ENCODE results near the gene RNASE9. TPM values are rescaled to one million over a fixed set of nuclear protein-coding genes. Genes with fewer than 3 reads are reported as not detected.

The RNASE9 gene
- total and polyA plus RNA-seq, 7 donors = not detected

DNA sequence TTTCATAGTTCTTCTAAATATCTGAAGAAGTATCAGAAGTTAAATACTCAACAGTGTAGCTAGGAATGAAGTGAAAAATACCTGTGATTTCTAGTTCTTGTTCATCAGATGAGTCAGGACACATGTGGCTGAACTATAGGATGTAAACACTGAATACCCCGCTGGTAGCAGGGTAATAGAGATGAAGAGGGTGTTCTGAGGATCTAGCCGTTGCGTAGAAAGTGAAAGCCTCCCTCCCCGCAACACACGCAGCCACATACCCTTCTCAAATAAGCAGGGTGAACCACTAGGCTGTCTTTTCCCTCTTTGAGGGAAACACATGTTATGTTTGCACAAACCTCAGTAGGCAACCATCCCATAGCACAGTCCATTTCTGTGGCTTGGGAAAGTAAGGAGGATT lies 46.8 kb upstream of the RNASE9 start:
- no peaks in the 10 kb centered on the region for H3K36me3 ChIP-seq
- 76 to 79% methylated on average over 5 of the region's 5 CpGs for WGBS, 2 donors
- TF ChIP-seq POLR2A (IDR thresholded peaks at IDR 0.05) (no peak), EP300 (IDR thresholded peaks at IDR 0.05) (no peak), POLR2AphosphoS5 (IDR thresholded peaks at IDR 0.05) (no peak)
- TF ChIP-seq, protein P1, sequence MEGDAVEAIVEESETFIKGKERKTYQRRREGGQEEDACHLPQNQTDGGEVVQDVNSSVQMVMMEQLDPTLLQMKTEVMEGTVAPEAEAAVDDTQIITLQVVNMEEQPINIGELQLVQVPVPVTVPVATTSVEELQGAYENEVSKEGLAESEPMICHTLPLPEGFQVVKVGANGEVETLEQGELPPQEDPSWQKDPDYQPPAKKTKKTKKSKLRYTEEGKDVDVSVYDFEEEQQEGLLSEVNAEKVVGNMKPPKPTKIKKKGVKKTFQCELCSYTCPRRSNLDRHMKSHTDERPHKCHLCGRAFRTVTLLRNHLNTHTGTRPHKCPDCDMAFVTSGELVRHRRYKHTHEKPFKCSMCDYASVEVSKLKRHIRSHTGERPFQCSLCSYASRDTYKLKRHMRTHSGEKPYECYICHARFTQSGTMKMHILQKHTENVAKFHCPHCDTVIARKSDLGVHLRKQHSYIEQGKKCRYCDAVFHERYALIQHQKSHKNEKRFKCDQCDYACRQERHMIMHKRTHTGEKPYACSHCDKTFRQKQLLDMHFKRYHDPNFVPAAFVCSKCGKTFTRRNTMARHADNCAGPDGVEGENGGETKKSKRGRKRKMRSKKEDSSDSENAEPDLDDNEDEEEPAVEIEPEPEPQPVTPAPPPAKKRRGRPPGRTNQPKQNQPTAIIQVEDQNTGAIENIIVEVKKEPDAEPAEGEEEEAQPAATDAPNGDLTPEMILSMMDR (IDR thresholded peaks at IDR 0.05) = no peak
- no peaks in the 10 kb centered on the region for H3K27me3 ChIP-seq
- H3K4me1 ChIP-seq = peaks cover 0 to 11% (median 4%) of the 10 kb centered on the region in 4 donors
- intact Hi-C loops (cut with DNase I) = loop anchor here (2.0 kb wide), 2 partner anchors 77 to 195 kb away; partner anchors contain the start of gene TEP1
- no peak overlapping the region for H3K27ac ChIP-seq
- no peak for DNase-seq
- H3K4me3 ChIP-seq = no peak overlapping the region
- no peaks in the 10 kb centered on the region for H3K9me3 ChIP-seq

DNA sequence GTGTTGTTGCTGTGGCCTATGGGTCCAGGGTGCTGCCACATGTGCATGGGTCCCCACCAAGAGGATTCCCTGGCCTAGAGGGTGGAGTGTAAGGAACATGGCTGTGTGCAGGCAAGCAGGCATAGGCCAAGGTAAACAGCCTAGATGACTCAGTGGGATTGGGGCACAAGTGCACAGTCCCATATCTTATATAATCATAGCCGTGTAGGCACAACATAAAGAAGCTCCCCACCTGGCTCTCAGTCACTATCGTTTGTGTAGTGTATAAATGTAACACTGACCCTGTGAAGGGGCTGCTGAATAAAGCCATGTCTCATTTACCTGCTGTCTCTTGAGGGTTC lies 46.0 kb upstream of the RNASE9 start:
- Histone ChIP-seq H3K27me3 (no peaks in the 10 kb centered on the region), H3K9me3 (no peaks in the 10 kb centered on the region), H3K4me3 (no peak overlapping the region), H3K27ac (no peak overlapping the region), H3K36me3 (no peaks in the 10 kb centered on the region), H3K4me1 (peaks cover 0 to 11% (median 4%) of the 10 kb centered on the region in 4 donors)
- WGBS, 2 donors = 22 to 73% methylated on average over 2 of the region's 2 CpGs
- TF ChIP-seq POLR2AphosphoS5 (IDR thresholded peaks at IDR 0.05) (no peak), POLR2A (IDR thresholded peaks at IDR 0.05) (no peak), EP300 (IDR thresholded peaks at IDR 0.05) (no peak)
- TF ChIP-seq, protein P1 (IDR thresholded peaks at IDR 0.05) = no peak
- DNase-seq = no peak
- intact Hi-C loops (cut with DNase I) = no loop called here

DNA sequence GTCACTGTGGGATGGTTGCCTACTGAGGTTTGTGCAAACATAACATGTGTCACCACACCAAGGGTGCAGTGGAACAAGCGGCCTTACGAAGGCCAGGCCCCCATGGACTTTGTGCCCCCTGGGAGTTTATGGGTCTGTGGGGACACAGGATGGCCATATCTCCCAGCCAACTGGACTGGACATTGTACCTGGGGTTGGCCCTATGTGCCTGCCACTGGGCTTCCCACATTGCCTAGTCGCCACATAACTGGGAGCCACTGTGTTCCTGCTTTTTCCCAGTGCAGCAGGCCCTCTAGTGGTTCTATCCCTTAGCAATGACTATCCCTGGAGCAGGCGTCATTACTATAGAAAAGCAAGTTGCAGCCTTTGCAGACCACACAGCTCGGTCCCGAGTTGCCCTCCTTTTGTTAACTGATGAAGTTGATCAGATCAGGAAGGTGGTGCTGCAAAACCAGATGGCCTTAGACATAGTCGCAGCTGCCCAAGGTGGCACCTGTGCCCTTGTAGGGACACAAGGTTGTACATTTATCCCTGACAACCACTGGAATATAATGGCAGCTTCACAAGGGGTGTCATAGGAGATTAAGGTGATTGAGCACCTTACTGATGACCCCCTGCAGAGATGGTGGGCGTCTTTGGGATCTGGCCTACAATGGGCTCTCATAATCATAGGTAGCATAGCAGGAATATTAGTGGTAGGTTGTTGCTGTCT lies 45.5 kb upstream of the RNASE9 start:
- Histone ChIP-seq H3K9me3 (no peaks in the 10 kb centered on the region), H3K4me3 (no peak overlapping the region), H3K27me3 (no peaks in the 10 kb centered on the region), H3K4me1 (peaks cover 0 to 9% (median 4%) of the 10 kb centered on the region in 4 donors), H3K27ac (no peak overlapping the region), H3K36me3 (no peaks in the 10 kb centered on the region)
- 21 to 46% methylated on average over 8 of the region's 8 CpGs for WGBS, 2 donors
- TF ChIP-seq, protein P1 (IDR thresholded peaks at IDR 0.05) = peak in 1 of 4 experiments; percentile 6
- no peak for TF ChIP-seq POLR2AphosphoS5 (IDR thresholded peaks at IDR 0.05)
- no peak for DNase-seq
- intact Hi-C loops (cut with DNase I) = no loop called here

DNA sequence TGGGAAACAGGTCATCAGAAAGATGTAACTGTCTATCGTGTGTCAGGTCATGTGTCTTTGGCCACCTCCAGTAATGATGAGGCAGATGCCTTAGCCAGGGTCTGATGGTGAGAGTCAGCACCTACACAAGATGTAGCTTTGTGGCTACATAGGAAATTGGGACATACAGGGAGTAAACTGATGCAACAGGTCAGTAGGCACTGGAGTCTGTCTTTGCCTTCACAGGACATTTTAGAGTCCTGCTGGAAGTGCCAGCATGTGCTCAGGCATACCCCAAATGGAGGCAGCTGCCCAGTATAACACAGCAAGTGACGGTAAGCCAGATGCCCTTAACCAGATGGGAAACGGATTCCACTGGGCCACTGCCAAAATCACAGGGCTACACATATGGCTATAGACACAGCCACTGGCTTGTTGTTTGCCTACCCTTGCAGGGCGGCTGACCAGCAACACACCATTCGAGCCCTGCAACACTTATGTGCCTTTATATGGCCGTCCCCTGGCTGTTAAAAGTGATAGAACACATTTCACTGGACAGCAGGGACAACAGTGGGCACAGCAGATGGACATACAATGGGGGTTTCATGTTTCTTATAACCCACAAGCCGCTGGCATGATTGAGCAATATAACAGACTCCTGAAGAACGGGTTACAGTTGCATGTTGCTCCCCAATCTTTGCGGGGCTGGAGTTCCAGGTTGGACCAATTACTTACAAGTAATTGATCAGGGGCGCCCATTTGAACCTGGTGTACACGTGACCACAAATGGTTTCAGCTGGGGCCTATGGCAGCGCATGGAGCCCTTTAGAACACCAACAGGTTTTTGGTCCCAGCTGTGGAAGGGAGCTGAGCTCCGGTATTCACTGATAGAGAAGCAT lies 43.2 kb upstream of the RNASE9 start:
- Histone ChIP-seq H3K36me3 (no peaks in the 10 kb centered on the region), H3K27ac (no peak overlapping the region), H3K27me3 (no peaks in the 10 kb centered on the region), H3K9me3 (no peaks in the 10 kb centered on the region), H3K4me3 (no peak overlapping the region), H3K4me1 (no peaks in the 10 kb centered on the region)
- WGBS, 2 donors = 81 to 83% methylated on average over 13 of the region's 13 CpGs
- intact Hi-C loops (cut with DNase I) = no loop called here
- no peak for DNase-seq
- no peak for TF ChIP-seq EP300 (IDR thresholded peaks at IDR 0.05)
- TF ChIP-seq POLR2AphosphoS5 (IDR thresholded peaks at IDR 0.05) = no peak
- TF ChIP-seq, protein P1 (IDR thresholded peaks at IDR 0.05) = no peak
- TF ChIP-seq POLR2A (IDR thresholded peaks at IDR 0.05) = no peak
